Activated CD8-positive, alpha-beta memory T cell treated with anti-CD3 and anti-CD28 coated beads, Interleukin-2, amount 50 U/mL, for 1 hour (primary cell): ENCODE results near the gene PSMG4.

ENCODE experiments used
- DNase-seq: peaks from one replicate; pipeline ENCODE4 v3.0.0-alpha.2; 2020; ENCODE audit errors: extremely low read depth

Gene PSMG4

GRCh38 chr6:3276174-3277167 lies 17.7 kb downstream of the PSMG4 start:
- no peak for DNase-seq

- no peak for DNase-seq
Observed at GRCh38 chr6:3277251-3277650, 18.5 kb downstream of the PSMG4 start.

- DNase-seq = no peak
Observed at GRCh38 chr6:3277851-3278416, 19.2 kb downstream of the PSMG4 start.

GRCh38 chr6:3278691-3279090 lies 19.9 kb downstream of the PSMG4 start:
- no peak for DNase-seq

GRCh38 chr6:3280091-3280490 lies 21.3 kb downstream of the PSMG4 start:
- DNase-seq = no peak

- DNase-seq = no peak
Observed at GRCh38 chr6:3280866-3281465, 22.2 kb downstream of the PSMG4 start.

GRCh38 chr6:3281631-3282475 lies 23.1 kb downstream of the PSMG4 start:
- no peak for DNase-seq

- no peak for DNase-seq
Observed at GRCh38 chr6:3282476-3283236, 23.9 kb downstream of the PSMG4 start.

- no peak for DNase-seq
Observed at GRCh38 chr6:3283241-3283640, 24.5 kb downstream of the PSMG4 start.

GRCh38 chr6:3283641-3284435 lies 25.1 kb downstream of the PSMG4 start:
- no peak for DNase-seq

- no peak for DNase-seq
Observed at GRCh38 chr6:3284436-3284876, 25.7 kb downstream of the PSMG4 start.

- no peak for DNase-seq
Observed at GRCh38 chr6:3285049-3285639, 26.4 kb downstream of the PSMG4 start.

GRCh38 chr6:3285732-3286131 lies 27.0 kb downstream of the PSMG4 start:
- no peak for DNase-seq

GRCh38 chr6:3286641-3287171 lies 28.0 kb downstream of the PSMG4 start:
- no peak for DNase-seq

- no peak for DNase-seq
Observed at GRCh38 chr6:3287308-3287707, 28.6 kb downstream of the PSMG4 start.

- DNase-seq = no peak
Observed at GRCh38 chr6:3287976-3288707, 29.4 kb downstream of the PSMG4 start.

- no peak for DNase-seq
Observed at GRCh38 chr6:3288711-3289663, 30.2 kb downstream of the PSMG4 start.

GRCh38 chr6:3289664-3290055 lies 30.9 kb downstream of the PSMG4 start:
- DNase-seq = no peak
